Stimulated activated CD4-positive, alpha-beta T cell treated with anti-CD3 and anti-CD28 coated beads, Interleukin-1b, Interleukin-23, amount 100 ng/mL, for 24 hours (primary cell): ENCODE results near the gene DDX59.

ENCODE experiments used
- DNase-seq, 4 experiments: peaks; one replicate each; pipeline ENCODE4 v3.0.0-alpha.2; 2020; ENCODE audit warnings: low read depth in 4 of 4, low spot score in 1 of 4

DDX59 gene

GRCh38 chr1:200671235-200671786 lies 1.6 kb upstream of the DDX59 start:
- DNase-seq, result no peak

- DNase-seq, result peak in 1 of 4 experiments; percentile 14
Observed at GRCh38 chr1:200670242-200671118, 773 bp upstream of the DDX59 start.

GRCh38 chr1:200668514-200669313 lies 993 bp downstream of the DDX59 start:
- no peak for DNase-seq

- no peak for DNase-seq
Observed at GRCh38 chr1:200666309-200666708, 3.4 kb downstream of the DDX59 start.

GRCh38 chr1:200665861-200666260 lies 3.8 kb downstream of the DDX59 start:
- DNase-seq, result no peak

GRCh38 chr1:200660719-200661118 lies 9.0 kb downstream of the DDX59 start:
- no peak for DNase-seq

- DNase-seq, result no peak
Observed at GRCh38 chr1:200659269-200659668, 10.4 kb downstream of the DDX59 start.

- DNase-seq, result no peak
Observed at GRCh38 chr1:200658037-200658818, 11.5 kb downstream of the DDX59 start.

- no peak for DNase-seq
Observed at GRCh38 chr1:200654660-200655059, 15.0 kb downstream of the DDX59 start.

- no peak for DNase-seq
Observed at GRCh38 chr1:200653022-200653462, 16.7 kb downstream of the DDX59 start.

GRCh38 chr1:200652378-200652777 lies 17.3 kb downstream of the DDX59 start:
- DNase-seq, result no peak

GRCh38 chr1:200646515-200646914 lies 23.2 kb downstream of the DDX59 start:
- DNase-seq, result no peak

GRCh38 chr1:200644021-200644420 lies 25.7 kb downstream of the DDX59 start:
- DNase-seq, result no peak

GRCh38 chr1:200642481-200642880 lies 27.2 kb downstream of the DDX59 start:
- DNase-seq, result no peak

GRCh38 chr1:200640963-200641401 lies 28.7 kb downstream of the DDX59 start:
- DNase-seq, result no peak

GRCh38 chr1:200640373-200640962 lies 29.2 kb downstream of the DDX59 start:
- no peak for DNase-seq

- no peak for DNase-seq
Observed at GRCh38 chr1:200638073-200638472, 31.6 kb downstream of the DDX59 start.

GRCh38 chr1:200636681-200637080 lies 33.0 kb downstream of the DDX59 start:
- DNase-seq, result no peak

- no peak for DNase-seq
Observed at GRCh38 chr1:200634261-200635122, 35.2 kb downstream of the DDX59 start.

- DNase-seq, result no peak
Observed at GRCh38 chr1:200631375-200631774, 38.3 kb downstream of the DDX59 start.
